ENCODE data around the gene SMG6. TPM values are rescaled to one million over a fixed set of nuclear protein-coding genes. Genes with fewer than 3 reads are reported as not detected.

Gene SMG6
- total and polyA plus RNA-seq, 2 donors (not counting 3 experiments of a cell fraction or from before 2014, with no cell fraction given) = 40.1 to 42.2 TPM

DNA sequence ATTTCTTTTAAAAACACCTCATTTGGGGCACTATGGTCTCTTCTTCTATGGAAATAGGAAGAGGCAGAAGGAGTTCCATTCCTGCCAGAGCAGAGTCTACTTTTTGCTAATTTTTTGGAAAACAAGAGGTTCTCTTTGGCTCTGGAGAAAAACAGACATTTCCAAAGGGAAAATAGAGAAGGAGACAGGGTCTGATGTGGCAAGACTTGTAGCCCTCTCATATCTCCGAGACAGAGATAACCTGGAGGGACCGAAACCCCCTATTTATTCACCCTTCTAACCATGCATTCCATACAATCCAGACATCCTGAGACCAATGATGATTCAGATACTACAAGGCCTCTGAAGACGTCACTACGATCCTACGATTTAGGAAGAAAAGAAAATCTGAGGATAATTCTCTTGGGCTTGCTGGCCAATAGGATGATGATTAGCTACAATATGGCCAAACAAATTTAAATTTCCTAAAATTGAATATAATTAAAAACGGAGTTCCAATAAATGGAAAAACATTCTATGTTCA lies 178.5 kb downstream of the SMG6 start:
- H3K9me1 ChIP-seq (replicated peaks; ENCODE audit: control insufficient read depth, extremely low read depth, insufficient read depth, low read length) = no peaks in the 10 kb centered on the region
- TF ChIP-seq EZH2 (IDR thresholded peaks at IDR 0.05; ENCODE audit: borderline replicate concordance, low read depth, low read length, severe bottlenecking) = no peak
- TF ChIP-seq, protein P1, sequence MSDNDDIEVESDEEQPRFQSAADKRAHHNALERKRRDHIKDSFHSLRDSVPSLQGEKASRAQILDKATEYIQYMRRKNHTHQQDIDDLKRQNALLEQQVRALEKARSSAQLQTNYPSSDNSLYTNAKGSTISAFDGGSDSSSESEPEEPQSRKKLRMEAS (IDR thresholded peaks at IDR 0.05; ENCODE audit: insufficient read depth, insufficient read length) = no peak
- TF ChIP-seq POLR2A (IDR thresholded peaks at IDR 0.05; ENCODE audit: low read depth, low read length) = no peak
- no peak for TF ChIP-seq GATA2 (IDR thresholded peaks at IDR 0.05; ENCODE audit: insufficient read depth, insufficient read length, low read depth, low read length)
- no peak for TF ChIP-seq FOS (IDR thresholded peaks at IDR 0.05; ENCODE audit: borderline replicate concordance, insufficient read depth, low read length)
- TF ChIP-seq MYC (IDR thresholded peaks at IDR 0.05; ENCODE audit: low read depth, low read length) = no peak
- TF ChIP-seq, protein P2, sequence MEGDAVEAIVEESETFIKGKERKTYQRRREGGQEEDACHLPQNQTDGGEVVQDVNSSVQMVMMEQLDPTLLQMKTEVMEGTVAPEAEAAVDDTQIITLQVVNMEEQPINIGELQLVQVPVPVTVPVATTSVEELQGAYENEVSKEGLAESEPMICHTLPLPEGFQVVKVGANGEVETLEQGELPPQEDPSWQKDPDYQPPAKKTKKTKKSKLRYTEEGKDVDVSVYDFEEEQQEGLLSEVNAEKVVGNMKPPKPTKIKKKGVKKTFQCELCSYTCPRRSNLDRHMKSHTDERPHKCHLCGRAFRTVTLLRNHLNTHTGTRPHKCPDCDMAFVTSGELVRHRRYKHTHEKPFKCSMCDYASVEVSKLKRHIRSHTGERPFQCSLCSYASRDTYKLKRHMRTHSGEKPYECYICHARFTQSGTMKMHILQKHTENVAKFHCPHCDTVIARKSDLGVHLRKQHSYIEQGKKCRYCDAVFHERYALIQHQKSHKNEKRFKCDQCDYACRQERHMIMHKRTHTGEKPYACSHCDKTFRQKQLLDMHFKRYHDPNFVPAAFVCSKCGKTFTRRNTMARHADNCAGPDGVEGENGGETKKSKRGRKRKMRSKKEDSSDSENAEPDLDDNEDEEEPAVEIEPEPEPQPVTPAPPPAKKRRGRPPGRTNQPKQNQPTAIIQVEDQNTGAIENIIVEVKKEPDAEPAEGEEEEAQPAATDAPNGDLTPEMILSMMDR (IDR thresholded peaks at IDR 0.05; ENCODE audit: extremely low read depth in 1 of 2, insufficient read depth in 1 of 2, low read depth in 1 of 2, low read length in 2 of 2) = no peak
- no peak for TF ChIP-seq JUN (IDR thresholded peaks at IDR 0.05; ENCODE audit: borderline replicate concordance, insufficient read depth, insufficient read length, low read depth)
- no peak for TF ChIP-seq POLR2AphosphoS5 (IDR thresholded peaks at IDR 0.05; ENCODE audit: insufficient read depth, low read depth, low read length)
- intact Hi-C loops (cut with micrococcal nuclease) = no loop called here
- no peak overlapping the region for H3K27ac ChIP-seq (ENCODE audit: insufficient read depth, low read depth, low read length)
- DNase-seq (ENCODE audit: low read depth, low spot score) (no peak), FAIRE-seq (peak; percentile 18)
- no peaks in the 10 kb centered on the region for H3K9me3 ChIP-seq (replicated peaks; ENCODE audit: control insufficient read depth, insufficient read depth, low read length)
- H3K36me3 ChIP-seq (ENCODE audit: control insufficient read depth in 2 of 2, extremely low read depth in 1 of 2, insufficient read depth in 2 of 2, low read length in 2 of 2) = peaks cover 0 to 2% of the 10 kb centered on the region in 2 experiments
- H3K4me2 ChIP-seq (ENCODE audit: insufficient read depth, low read length) = no peak overlapping the region
- H3K79me2 ChIP-seq (ENCODE audit: control insufficient read depth, insufficient read depth, low read length) = no peaks in the 10 kb centered on the region
- POLR2A ChIA-PET = no interaction called here
- no peaks in the 10 kb centered on the region for H3K27me3 ChIP-seq (ENCODE audit: control insufficient read depth in 2 of 2, insufficient read depth in 2 of 2, low read length in 2 of 2)
- no peak overlapping the region for H3K4me3 ChIP-seq (replicated peaks in 1 of 3; ENCODE audit: insufficient read depth in 1 of 3, low read depth in 1 of 3, low read length in 3 of 3)
- dilution Hi-C loops (cut with MboI; ENCODE audit: extremely low pct_ligation_motif_present, low sequenced_read_pairs) = no loop called here
- no peak overlapping the region for H2AFZ ChIP-seq (ENCODE audit: low read depth, low read length)
- CTCF ChIA-PET = interaction anchor here (0.9 to 5.1 kb wide), 6 partner anchors 10 to 119 kb away, joined by 3 to 41 read pairs (median 4); no protein-coding TSS in a partner anchor
- H3K9ac ChIP-seq (replicated peaks; ENCODE audit: extremely low read depth, insufficient read depth, low read length) = no peak overlapping the region
- no TSS peak for BruUV-seq (replicated peaks)
- H3K4me1 ChIP-seq (ENCODE audit: control insufficient read depth, extremely low read depth, insufficient read depth, low read length) = peaks cover 24% of the 10 kb centered on the region
- no peaks in the 10 kb centered on the region for H4K20me1 ChIP-seq (replicated peaks; ENCODE audit: control insufficient read depth, extremely low read depth, insufficient read depth, low read length)
